ENCODE data around the gene RFX1. TPM values are rescaled to one million over a fixed set of nuclear protein-coding genes. Genes with fewer than 3 reads are reported as not detected.
A peak's percentile ranks its signal among the peaks of the same experiment; 100 is the strongest.

The RFX1 gene
- total RNA-seq, 4 donors from 2014 or later, result 2.0 to 5.9 (median 3.9) TPM

DNA sequence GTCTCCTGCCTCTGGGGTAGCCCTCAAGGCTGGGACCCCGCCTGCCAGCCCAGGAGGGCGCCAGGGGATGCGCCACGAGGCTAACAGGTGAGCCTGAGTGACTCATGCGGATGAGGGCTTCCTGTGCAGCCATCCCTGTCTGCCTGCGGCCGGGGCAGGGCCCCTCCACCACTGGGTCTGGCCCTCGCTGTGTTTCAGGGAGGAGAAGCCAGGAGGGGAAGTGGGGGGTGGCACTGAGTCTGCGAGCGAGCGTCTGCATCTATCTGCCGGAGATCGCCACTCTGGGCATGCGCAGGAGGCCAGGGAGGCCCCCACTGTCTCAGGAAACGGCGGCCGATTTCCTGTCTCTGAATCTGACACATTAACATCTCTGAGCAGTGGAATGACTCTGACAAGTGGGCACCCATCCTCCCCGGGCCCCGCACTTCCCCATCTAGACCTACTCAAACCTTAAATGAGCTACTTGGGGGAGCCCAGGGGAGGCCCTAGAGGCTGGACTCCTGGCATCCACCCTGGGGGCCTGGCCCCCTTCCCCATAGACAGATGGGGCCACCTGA, 19.7 kb downstream of the RFX1 start:
- peak; percentile 70 for ATAC-seq
- peak overlapping the region in 1 of 2 donors; percentile 28 for H3K4me3 ChIP-seq

DNA sequence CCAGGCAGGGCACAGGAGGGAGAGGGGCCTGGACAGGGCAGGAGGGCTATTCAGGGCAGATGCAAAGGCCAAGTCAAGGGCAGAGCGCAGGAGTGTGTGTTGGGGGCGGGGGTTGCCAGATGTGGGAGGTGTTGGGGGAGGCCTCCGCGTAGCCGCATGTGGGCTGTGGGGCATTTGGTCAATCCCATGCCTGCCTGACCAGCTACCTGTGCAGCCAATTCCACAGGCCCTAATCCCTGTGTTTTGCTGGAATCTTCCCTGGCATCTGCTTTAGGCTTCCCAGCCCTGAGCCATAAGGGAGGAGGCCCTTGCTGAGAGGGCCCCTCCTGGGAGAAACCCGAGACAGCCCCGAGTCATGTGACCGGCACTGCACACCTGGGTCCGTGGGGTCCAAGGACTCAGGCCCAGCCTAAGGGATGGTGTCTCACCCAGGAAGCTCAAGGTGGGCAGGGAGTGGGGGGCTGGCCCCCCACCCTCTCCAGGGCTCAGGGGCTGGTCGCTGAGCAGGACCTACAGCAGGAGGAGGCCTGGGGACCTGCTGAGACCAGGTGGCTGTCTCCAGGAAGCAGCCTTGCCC, 20.3 kb downstream of the RFX1 start:
- H3K4me3 ChIP-seq, result peak overlapping the region in 1 of 2 donors; percentile 28
- 83% methylated on average over 3 of the region's 10 CpGs; no CpG with 5 or more reads in 1 of the 2 donors for WGBS, 2 donors (ENCODE audit: low coverage in 1 of 2)
- TF ChIP-seq, protein P1, sequence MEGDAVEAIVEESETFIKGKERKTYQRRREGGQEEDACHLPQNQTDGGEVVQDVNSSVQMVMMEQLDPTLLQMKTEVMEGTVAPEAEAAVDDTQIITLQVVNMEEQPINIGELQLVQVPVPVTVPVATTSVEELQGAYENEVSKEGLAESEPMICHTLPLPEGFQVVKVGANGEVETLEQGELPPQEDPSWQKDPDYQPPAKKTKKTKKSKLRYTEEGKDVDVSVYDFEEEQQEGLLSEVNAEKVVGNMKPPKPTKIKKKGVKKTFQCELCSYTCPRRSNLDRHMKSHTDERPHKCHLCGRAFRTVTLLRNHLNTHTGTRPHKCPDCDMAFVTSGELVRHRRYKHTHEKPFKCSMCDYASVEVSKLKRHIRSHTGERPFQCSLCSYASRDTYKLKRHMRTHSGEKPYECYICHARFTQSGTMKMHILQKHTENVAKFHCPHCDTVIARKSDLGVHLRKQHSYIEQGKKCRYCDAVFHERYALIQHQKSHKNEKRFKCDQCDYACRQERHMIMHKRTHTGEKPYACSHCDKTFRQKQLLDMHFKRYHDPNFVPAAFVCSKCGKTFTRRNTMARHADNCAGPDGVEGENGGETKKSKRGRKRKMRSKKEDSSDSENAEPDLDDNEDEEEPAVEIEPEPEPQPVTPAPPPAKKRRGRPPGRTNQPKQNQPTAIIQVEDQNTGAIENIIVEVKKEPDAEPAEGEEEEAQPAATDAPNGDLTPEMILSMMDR (IDR thresholded peaks at IDR 0.05), result no peak
- TF ChIP-seq POLR2A (IDR thresholded peaks at IDR 0.05) (no peak), EP300 (IDR thresholded peaks at IDR 0.05) (no peak), POLR2AphosphoS5 (IDR thresholded peaks at IDR 0.05) (no peak)
- peaks cover 0 to 22% (median 12%) of the 10 kb centered on the region in 3 donors for H3K4me1 ChIP-seq
- no peak for ATAC-seq
- H3K27me3 ChIP-seq, result no peaks in the 10 kb centered on the region
- peaks cover 0 to 32% of the 10 kb centered on the region in 2 donors for H3K36me3 ChIP-seq
- peak overlapping the region in 3 of 4 donors; percentile 76 to 82 (median 79) for H3K27ac ChIP-seq
- H3K9me3 ChIP-seq, result no peaks in the 10 kb centered on the region

More for the DNA sequence above, 19.7 kb downstream of the RFX1 start:
- peaks cover 0 to 38% of the 10 kb centered on the region in 2 donors for H3K36me3 ChIP-seq
- no peaks in the 10 kb centered on the region for H3K9me3 ChIP-seq
- WGBS, 2 donors (ENCODE audit: low coverage in 1 of 2), result no CpG with 5 or more reads among the region's 19 CpGs
- TF ChIP-seq POLR2A (IDR thresholded peaks at IDR 0.05) (no peak), EP300 (IDR thresholded peaks at IDR 0.05) (no peak), POLR2AphosphoS5 (IDR thresholded peaks at IDR 0.05) (no peak)
- TF ChIP-seq, protein P1 (IDR thresholded peaks at IDR 0.05), result no peak
- H3K27ac ChIP-seq, result peak overlapping the region; percentile 39 to 82 (median 78)
- no peaks in the 10 kb centered on the region for H3K27me3 ChIP-seq
- peaks cover 0 to 22% (median 12%) of the 10 kb centered on the region in 3 donors for H3K4me1 ChIP-seq

DNA sequence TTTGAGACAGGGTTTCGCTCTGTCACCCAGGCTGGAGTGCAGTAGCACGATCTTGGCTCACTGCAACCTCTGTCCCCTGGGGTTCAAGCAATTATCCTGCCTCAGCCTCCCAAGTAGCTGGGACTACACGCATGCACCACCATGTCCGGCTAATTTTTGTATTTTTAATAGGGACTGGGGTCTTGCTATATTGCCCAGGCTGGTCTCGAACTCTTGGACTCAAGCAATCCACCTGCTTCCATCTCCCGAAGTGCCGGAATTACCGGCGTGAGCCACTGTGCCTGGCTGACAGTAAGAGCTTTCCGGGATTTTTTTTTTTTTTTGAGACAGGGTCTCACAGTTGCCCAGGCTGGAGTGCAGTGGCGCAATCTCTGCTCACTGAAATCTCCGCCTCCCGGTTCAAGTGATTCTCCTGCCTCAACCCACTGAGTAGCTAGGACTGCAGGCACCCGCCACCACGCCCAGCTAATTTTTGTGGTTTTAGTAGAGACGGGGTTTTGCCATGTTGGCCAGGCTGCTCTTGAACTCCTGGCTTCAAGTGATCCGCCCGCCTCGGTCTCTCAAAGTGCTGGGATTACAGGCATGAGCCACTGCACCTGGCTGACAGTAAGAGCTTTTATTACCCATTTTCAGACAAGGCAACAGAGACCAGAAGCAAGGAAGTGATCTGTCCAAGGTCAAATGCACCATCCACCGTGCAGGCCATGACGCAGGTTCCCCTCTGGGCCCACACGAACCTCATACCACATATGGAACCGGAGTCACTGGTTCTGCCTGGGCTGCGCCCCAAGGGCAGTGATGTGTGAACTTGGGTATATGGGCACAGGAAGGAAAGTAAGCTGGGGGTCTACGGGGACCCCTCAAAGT, 21.0 kb downstream of the RFX1 start:
- TF ChIP-seq POLR2AphosphoS5 (IDR thresholded peaks at IDR 0.05) (no peak), POLR2A (IDR thresholded peaks at IDR 0.05) (no peak), EP300 (IDR thresholded peaks at IDR 0.05) (no peak)
- TF ChIP-seq, protein P1 (IDR thresholded peaks at IDR 0.05), result no peak
- H3K36me3 ChIP-seq, result peaks cover 0 to 29% of the 10 kb centered on the region in 2 donors
- H3K27me3 ChIP-seq, result no peaks in the 10 kb centered on the region
- ATAC-seq, result no peak
- H3K4me3 ChIP-seq, result no peak overlapping the region
- 85 to 94% methylated on average over 5 to 7 of the region's 25 CpGs for WGBS, 2 donors (ENCODE audit: low coverage in 1 of 2)
- peak overlapping the region in 1 of 4 donors; percentile 82 for H3K27ac ChIP-seq
- H3K9me3 ChIP-seq, result no peaks in the 10 kb centered on the region
- peaks cover 0 to 22% (median 12%) of the 10 kb centered on the region in 3 donors for H3K4me1 ChIP-seq

DNA sequence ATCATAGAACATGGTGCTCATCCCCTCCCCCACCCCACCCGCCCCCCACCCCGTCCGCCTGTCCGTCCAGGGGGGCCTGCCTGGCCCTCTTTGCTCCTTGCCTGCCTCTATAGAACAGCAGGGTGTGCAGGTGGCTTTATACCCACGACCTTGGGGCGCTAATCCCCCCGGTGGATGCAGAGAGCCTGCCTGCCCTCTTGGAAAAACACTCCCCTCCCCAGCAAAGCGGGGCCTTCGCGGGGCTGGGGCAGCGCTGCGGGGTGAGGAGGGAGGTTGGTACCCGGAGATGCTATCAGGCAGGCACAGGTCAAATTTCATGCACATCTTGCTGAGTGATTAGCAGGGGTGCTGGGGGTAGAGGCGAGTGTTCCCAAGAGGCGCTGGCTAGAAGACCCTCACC, 21.9 kb downstream of the RFX1 start:
- no peak for ATAC-seq
- H3K9me3 ChIP-seq, result no peaks in the 10 kb centered on the region
- H3K27ac ChIP-seq, result no peak overlapping the region
- no CpG with 5 or more reads among the region's 15 CpGs for WGBS, 2 donors (ENCODE audit: low coverage in 1 of 2)
- no peaks in the 10 kb centered on the region for H3K27me3 ChIP-seq
- H3K4me3 ChIP-seq, result no peak overlapping the region
- peaks cover 0 to 23% of the 10 kb centered on the region in 2 donors for H3K36me3 ChIP-seq
- peaks cover 0 to 30% (median 17%) of the 10 kb centered on the region in 3 donors for H3K4me1 ChIP-seq
- TF ChIP-seq POLR2A (IDR thresholded peaks at IDR 0.05) (no peak), POLR2AphosphoS5 (IDR thresholded peaks at IDR 0.05) (no peak), EP300 (IDR thresholded peaks at IDR 0.05) (no peak)
- TF ChIP-seq, protein P1 (IDR thresholded peaks at IDR 0.05), result no peak
